ENCODE data around the gene CDC25B.

Gene CDC25B

GRCh38 chr20:3812975-3813847 lies 17.1 kb downstream of the CDC25B start:
- H3K9me3 ChIP-seq = no peaks in the 10 kb centered on the region
- DNase-seq (ENCODE audit: low spot score in 2 of 2) = no peak
- no peaks in the 10 kb centered on the region for H3K27me3 ChIP-seq (ENCODE audit: low read depth)
- no peak overlapping the region for H3K4me3 ChIP-seq
- in situ Hi-C loops (cut with MboI; ENCODE audit: low sequenced_read_pairs) = no loop called here
- H3K36me3 ChIP-seq (replicated peaks) = no peaks in the 10 kb centered on the region
- H3K4me1 ChIP-seq = peaks cover 11% of the 10 kb centered on the region

GRCh38 chr20:3813848-3814581 lies 17.9 kb downstream of the CDC25B start:
- in situ Hi-C loops (cut with MboI; ENCODE audit: low sequenced_read_pairs) = no loop called here
- H3K27me3 ChIP-seq (ENCODE audit: low read depth) = no peaks in the 10 kb centered on the region
- no peaks in the 10 kb centered on the region for H3K36me3 ChIP-seq (replicated peaks)
- DNase-seq (ENCODE audit: low spot score in 2 of 2) = no peak
- H3K4me3 ChIP-seq = no peak overlapping the region
- no peaks in the 10 kb centered on the region for H3K9me3 ChIP-seq
- H3K4me1 ChIP-seq = peaks cover 9% of the 10 kb centered on the region

GRCh38 chr20:3814928-3815495 lies 18.9 kb downstream of the CDC25B start:
- peaks cover 13% of the 10 kb centered on the region for H3K4me1 ChIP-seq
- no peaks in the 10 kb centered on the region for H3K9me3 ChIP-seq
- no peaks in the 10 kb centered on the region for H3K27me3 ChIP-seq (ENCODE audit: low read depth)
- in situ Hi-C loops (cut with MboI; ENCODE audit: low sequenced_read_pairs) = no loop called here
- DNase-seq (ENCODE audit: low spot score in 2 of 2) = no peak
- H3K36me3 ChIP-seq (replicated peaks) = no peaks in the 10 kb centered on the region
- no peak overlapping the region for H3K4me3 ChIP-seq

- Histone ChIP-seq H3K27me3 (ENCODE audit: low read depth) (no peaks in the 10 kb centered on the region), H3K9me3 (no peaks in the 10 kb centered on the region), H3K4me1 (peaks cover 13% of the 10 kb centered on the region), H3K4me3 (no peak overlapping the region), H3K36me3 (replicated peaks) (no peaks in the 10 kb centered on the region)
- DNase-seq (ENCODE audit: low spot score in 2 of 2) = no peak
- in situ Hi-C loops (cut with MboI; ENCODE audit: low sequenced_read_pairs) = no loop called here
Measured at GRCh38 chr20:3815703-3816315, 19.7 kb downstream of the CDC25B start.

GRCh38 chr20:3818155-3819151 lies 22.3 kb downstream of the CDC25B start:
- peaks cover 6% of the 10 kb centered on the region; the same call in 1 of the 2 replicates for H3K36me3 ChIP-seq (replicated peaks)
- peaks cover 10% of the 10 kb centered on the region for H3K4me1 ChIP-seq
- no peak overlapping the region for H3K4me3 ChIP-seq
- no peaks in the 10 kb centered on the region for H3K27me3 ChIP-seq (ENCODE audit: low read depth)
- no peaks in the 10 kb centered on the region for H3K9me3 ChIP-seq
- peak; percentile 58 to 80 for DNase-seq (ENCODE audit: low spot score in 2 of 2)
- in situ Hi-C loops (cut with MboI; ENCODE audit: low sequenced_read_pairs) = no loop called here

GRCh38 chr20:3819411-3820047 lies 23.4 kb downstream of the CDC25B start:
- in situ Hi-C loops (cut with MboI; ENCODE audit: low sequenced_read_pairs) = no loop called here
- H3K27me3 ChIP-seq (ENCODE audit: low read depth) = no peaks in the 10 kb centered on the region

GRCh38 chr20:3820048-3820900 lies 24.2 kb downstream of the CDC25B start, which contains the start of gene AP5S1:
Gene AP5S1 (plus strand): TSS chr20:3820547. CDS start chr20:3822118, 1,571 bp downstream.
- peak within 1 kb of the TSS; percentile 74 for H3K4me3 ChIP-seq
- DNase-seq (ENCODE audit: low spot score in 2 of 2) = peak; percentile 96 to 97
- in situ Hi-C loops (cut with MboI; ENCODE audit: low sequenced_read_pairs) = no loop called here
- H3K27me3 ChIP-seq (ENCODE audit: low read depth) = no peaks in the 10 kb centered on the region
- H3K4me1 ChIP-seq = peaks cover 10% of the 10 kb centered on the region
- H3K36me3 ChIP-seq (replicated peaks) = peaks cover 11% of the 10 kb centered on the region
- H3K9me3 ChIP-seq = no peaks in the 10 kb centered on the region

More at GRCh38 chr20:3819411-3820047, 23.4 kb downstream of the CDC25B start:
- peak overlapping the region; percentile 74 for H3K4me3 ChIP-seq
- no peak for DNase-seq (ENCODE audit: low spot score in 2 of 2)
- no peaks in the 10 kb centered on the region for H3K9me3 ChIP-seq
- peaks cover 10% of the 10 kb centered on the region for H3K36me3 ChIP-seq (replicated peaks)
- H3K4me1 ChIP-seq = peaks cover 10% of the 10 kb centered on the region

GRCh38 chr20:3820901-3821727 lies 25.0 kb downstream of the CDC25B start:
- H3K9me3 ChIP-seq = no peaks in the 10 kb centered on the region
- H3K36me3 ChIP-seq (replicated peaks) = peaks cover 11% of the 10 kb centered on the region
- in situ Hi-C loops (cut with MboI; ENCODE audit: low sequenced_read_pairs) = no loop called here
- no peaks in the 10 kb centered on the region for H3K27me3 ChIP-seq (ENCODE audit: low read depth)
- H3K4me1 ChIP-seq = peaks cover 10% of the 10 kb centered on the region
- DNase-seq (ENCODE audit: low spot score in 2 of 2) = no peak
- H3K4me3 ChIP-seq = peak overlapping the region; percentile 74

- no peaks in the 10 kb centered on the region for H3K27me3 ChIP-seq (ENCODE audit: low read depth)
- peaks cover 11% of the 10 kb centered on the region for H3K36me3 ChIP-seq (replicated peaks)
- in situ Hi-C loops (cut with MboI; ENCODE audit: low sequenced_read_pairs) = no loop called here
- H3K4me3 ChIP-seq = no peak overlapping the region
- H3K9me3 ChIP-seq = no peaks in the 10 kb centered on the region
- no peak for DNase-seq (ENCODE audit: low spot score in 2 of 2)
- peaks cover 10% of the 10 kb centered on the region for H3K4me1 ChIP-seq
Measured at GRCh38 chr20:3821996-3822395, 25.9 kb downstream of the CDC25B start.

GRCh38 chr20:3823881-3824280 lies 27.8 kb downstream of the CDC25B start:
- in situ Hi-C loops (cut with MboI; ENCODE audit: low sequenced_read_pairs) = no loop called here

GRCh38 chr20:3825526-3825925 lies 29.4 kb downstream of the CDC25B start:
- Histone ChIP-seq H3K4me1 (peaks cover 7% of the 10 kb centered on the region; the same call in 1 of the 2 replicates), H3K9me3 (no peaks in the 10 kb centered on the region), H3K4me3 (no peak overlapping the region), H3K27me3 (ENCODE audit: low read depth) (no peaks in the 10 kb centered on the region), H3K36me3 (replicated peaks) (peaks cover 11% of the 10 kb centered on the region)
- in situ Hi-C loops (cut with MboI; ENCODE audit: low sequenced_read_pairs) = no loop called here
- DNase-seq (ENCODE audit: low spot score in 2 of 2) = no peak

More at GRCh38 chr20:3823881-3824280, 27.8 kb downstream of the CDC25B start:
- Histone ChIP-seq H3K36me3 (replicated peaks) (peaks cover 11% of the 10 kb centered on the region), H3K4me1 (peaks cover 10% of the 10 kb centered on the region), H3K4me3 (no peak overlapping the region), H3K27me3 (ENCODE audit: low read depth) (no peaks in the 10 kb centered on the region), H3K9me3 (no peaks in the 10 kb centered on the region)
- no peak for DNase-seq (ENCODE audit: low spot score in 2 of 2)
